H54 (cell line): ENCODE measurements around the gene MCF2.
A peak's percentile ranks its signal among the peaks of the same experiment; 100 is the strongest.
"Not testable (repeated sequence)": the region's sequence is repeated elsewhere in the genome, so short reads cannot be mapped to it uniquely, and the experiment has no call there.

Experiments
- DNase-seq: peaks from one replicate; pipeline ENCODE4 v3.0.0; 2011; ENCODE audit warnings: low spot score, mixed read lengths; ENCODE audit not compliant: insufficient read length
- FAIRE-seq: peaks from 3 replicates; lab custom pipeline; 2011; peaks lifted over from hg19 to GRCh38; lab: Jason Lieb, UNC
- POLR2A ChIP-seq: IDR thresholded peaks from 2 replicates; pipeline ENCODE4 v1.6.1; 2011; ENCODE audit warnings: low read depth, mild to moderate bottlenecking, low read length

Gene MCF2

GRCh38 chrX:139708067-139708466, at the start of gene MCF2:
Gene MCF2 (minus strand): TSS chrX:139708167. CDS start chrX:139651744, 56,423 bp downstream.
- DNase-seq = no peak
- no peak for FAIRE-seq
- no peak for TF ChIP-seq POLR2A

DNA sequence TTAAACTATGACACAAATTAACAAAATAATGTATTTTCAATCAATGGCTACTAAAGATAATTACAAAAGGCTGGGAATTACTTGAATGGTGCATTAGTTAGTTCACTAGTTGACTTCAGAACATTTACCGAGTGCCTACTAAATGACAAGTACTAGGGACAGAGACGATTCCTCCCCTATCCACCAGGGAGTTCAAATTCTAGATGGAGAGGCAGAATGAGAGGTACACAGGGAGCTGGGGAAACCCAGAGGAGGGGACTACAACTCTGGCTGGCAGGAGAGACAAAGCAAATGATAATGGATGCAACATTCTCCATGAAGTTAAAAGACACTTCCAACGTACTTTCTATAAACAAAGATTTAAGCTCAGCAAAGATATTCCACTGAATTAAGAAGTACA, 43.1 kb upstream of the MCF2 start:
- DNase-seq (no peak), FAIRE-seq (no peak)
- no peak for TF ChIP-seq POLR2A

DNA sequence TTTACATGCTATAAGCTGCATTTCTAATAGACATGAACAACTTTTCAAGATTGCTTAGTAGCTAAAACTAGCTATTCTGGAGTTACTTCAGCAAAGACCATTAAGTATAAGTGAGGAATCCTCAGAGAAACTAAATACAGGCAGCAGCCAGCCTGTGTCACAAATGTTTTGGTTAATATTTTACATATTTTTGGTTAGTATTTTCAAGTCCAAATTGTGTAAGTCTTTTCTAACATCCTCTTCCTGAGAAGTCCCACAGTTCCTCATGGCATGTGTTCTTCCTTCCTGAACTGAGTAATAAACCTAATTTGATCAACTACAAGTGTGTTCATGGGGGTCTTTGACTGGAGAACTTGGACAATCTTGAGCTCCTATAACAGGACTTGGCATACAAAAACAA, 42.4 kb upstream of the MCF2 start:
- no peak for FAIRE-seq
- TF ChIP-seq POLR2A = no peak

DNA sequence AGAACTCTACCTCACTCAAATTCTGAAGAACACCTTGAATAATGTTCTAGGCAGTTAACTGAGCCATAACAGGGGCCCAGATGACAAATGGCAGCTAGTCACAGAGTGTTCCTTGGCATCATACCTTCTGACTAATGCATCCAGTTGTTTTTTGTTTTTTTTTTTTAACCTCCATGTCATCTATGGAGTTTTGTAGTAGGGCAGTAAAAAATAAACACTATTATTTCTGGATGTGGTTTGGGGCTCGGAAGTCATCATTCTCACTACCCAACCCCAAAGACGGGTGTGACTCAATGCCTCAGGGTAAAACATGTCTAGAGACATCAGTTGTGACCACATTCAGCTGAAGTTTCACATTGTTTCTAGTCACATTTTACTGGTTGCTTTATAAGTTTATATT, 31.2 kb upstream of the MCF2 start:
- DNase-seq (peak; percentile 2), FAIRE-seq (peak; percentile 90)
- TF ChIP-seq POLR2A = no peak

More for the DNA sequence above, 42.4 kb upstream of the MCF2 start:
- no peak for DNase-seq

DNA sequence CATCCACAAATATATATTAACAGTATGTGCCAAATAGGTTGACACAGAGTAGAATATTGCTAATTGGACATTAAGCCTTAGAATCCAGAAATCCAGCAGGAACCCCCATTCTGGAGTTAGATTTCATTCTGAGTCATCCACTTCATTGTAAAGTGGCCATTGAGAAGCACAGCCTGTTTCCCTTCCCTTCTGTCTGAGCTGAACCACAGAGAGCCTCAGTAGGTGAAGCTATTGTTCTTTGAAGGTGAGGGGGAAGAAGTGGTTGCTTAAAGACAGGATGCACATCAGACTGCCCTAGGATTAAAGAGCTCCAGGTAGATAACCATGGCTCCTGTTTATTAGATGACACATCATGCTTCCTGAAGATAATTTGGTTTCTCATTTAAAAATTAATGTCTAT, 30.6 kb upstream of the MCF2 start:
- DNase-seq (no peak), FAIRE-seq (no peak)
- TF ChIP-seq POLR2A = no peak

DNA sequence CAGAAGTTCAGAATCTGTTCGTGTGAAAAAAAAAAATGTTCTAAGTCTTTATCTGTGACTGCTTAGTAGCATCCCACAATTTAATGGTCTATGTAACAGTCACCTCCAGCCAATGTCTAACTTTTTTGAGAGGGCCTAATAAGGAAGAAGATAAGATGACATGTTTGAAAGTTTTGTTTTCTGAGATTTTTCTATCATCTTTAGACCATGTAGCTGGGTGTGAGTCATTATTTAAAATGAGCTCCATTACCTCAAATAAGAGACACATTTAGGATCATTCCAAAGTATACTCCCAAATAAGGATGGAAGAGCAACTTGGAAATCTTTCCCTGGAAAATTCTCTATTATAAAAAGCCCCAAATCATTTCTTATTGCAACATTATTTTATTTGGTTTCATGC, 28.2 kb upstream of the MCF2 start:
- FAIRE-seq = no peak
- DNase-seq = no peak
- no peak for TF ChIP-seq POLR2A

GRCh38 chrX:139734996-139735395, 27.0 kb upstream of the MCF2 start:
- no peak for TF ChIP-seq POLR2A
- DNase-seq (no peak), FAIRE-seq (no peak)

GRCh38 chrX:139725720-139726119, 17.8 kb upstream of the MCF2 start:
- TF ChIP-seq POLR2A = no peak
- FAIRE-seq = no peak

DNA sequence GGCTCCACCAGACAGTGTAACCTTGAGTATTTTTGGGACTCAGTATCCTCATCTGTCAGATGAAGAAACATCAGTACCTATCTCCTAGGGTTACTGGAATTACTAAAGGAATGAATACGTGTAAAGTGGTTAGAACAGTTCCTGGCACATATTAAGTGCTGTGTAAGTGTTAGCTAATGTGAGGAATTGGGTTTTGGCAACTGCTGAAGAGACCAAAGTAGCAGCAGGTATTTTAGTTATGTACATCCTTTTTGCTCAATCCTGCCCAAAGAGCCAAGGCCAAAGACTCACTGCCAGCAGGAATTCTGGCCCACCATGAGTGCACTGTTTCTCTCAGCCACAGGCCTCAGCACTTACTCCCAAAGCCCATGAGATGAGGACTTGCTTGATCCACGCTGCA, 16.7 kb upstream of the MCF2 start:
- FAIRE-seq (no peak), DNase-seq (no peak)
- TF ChIP-seq POLR2A = no peak

More at GRCh38 chrX:139725720-139726119, 17.8 kb upstream of the MCF2 start:
- DNase-seq = no peak

DNA sequence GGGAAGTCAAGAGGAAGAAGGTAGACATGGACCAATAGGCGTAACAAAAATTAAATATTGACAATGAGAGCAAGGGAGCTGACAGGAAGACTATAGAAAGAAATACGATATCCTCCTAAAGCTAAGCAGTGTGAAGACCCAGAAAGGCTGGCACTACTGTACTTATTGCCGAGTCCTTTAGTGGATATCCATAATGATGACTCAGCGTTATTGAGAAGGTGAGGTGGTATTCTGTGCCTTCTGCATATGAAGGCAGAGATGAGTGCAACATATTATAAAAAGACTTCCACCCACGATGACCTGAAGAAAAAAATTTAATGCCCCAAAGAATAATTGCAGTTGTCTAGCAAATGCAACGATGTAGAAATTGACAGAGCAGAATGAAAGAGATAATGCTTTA, 13.0 kb upstream of the MCF2 start:
- DNase-seq (no peak), FAIRE-seq (no peak)
- TF ChIP-seq POLR2A = no peak

GRCh38 chrX:139720136-139720535, 12.2 kb upstream of the MCF2 start:
- DNase-seq (peak; percentile 33), FAIRE-seq (peak; percentile 94)
- no peak for TF ChIP-seq POLR2A

GRCh38 chrX:139702658-139703057, 5.3 kb downstream of the MCF2 start:
- TF ChIP-seq POLR2A = no peak
- DNase-seq (no peak), FAIRE-seq (no peak)

DNA sequence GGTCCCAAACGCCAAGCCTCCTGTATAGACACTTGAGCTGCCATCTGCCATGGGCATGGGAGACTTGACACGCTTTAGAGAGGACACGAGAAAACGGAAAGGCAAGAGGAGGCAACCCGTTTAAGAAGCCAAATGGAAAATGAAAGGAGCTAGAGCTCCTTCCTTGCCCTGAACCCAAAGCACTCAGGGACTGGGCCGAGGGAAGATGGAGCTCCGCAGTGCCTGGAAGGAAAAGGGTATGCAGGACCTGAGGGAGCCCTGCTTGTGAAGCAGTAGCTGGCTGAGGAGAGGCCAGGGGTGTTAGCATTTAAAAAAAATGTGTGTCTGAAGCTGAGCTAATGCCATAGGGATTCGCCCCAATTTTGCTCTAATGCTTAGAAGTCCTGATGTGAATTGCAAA, 15.1 kb downstream of the MCF2 start:
- no peak for FAIRE-seq
- DNase-seq = no peak

DNA sequence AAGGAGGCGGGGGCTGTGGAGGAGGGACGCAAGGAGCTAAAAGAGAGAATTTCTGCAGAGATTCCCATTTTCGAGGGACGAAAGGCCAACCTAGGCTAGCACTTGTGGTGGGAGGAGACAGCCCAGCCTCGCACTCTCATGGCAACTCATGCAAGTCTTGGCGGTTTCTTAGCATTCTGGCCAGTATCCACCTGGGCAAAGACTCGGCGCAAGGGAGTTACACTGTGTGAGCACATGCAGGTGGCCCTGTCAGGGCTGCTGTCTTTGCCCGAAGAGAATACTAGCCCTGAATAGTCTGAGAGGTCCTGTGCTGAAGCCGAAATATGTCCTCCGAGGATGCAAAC, 15.5 kb downstream of the MCF2 start:
- no peak for DNase-seq
- no peak for TF ChIP-seq POLR2A
- no peak for FAIRE-seq

More for the DNA sequence above, 15.1 kb downstream of the MCF2 start:
- TF ChIP-seq POLR2A = no peak

- FAIRE-seq (no peak), DNase-seq (no peak)
- TF ChIP-seq POLR2A = no peak
Measured at GRCh38 chrX:139691843-139692505, 16.0 kb downstream of the MCF2 start.

- no peak for FAIRE-seq
Measured at GRCh38 chrX:139691493-139691842, 16.5 kb downstream of the MCF2 start.

GRCh38 chrX:139685175-139685574, 22.8 kb downstream of the MCF2 start:
- FAIRE-seq = not testable (repeated sequence)

More at GRCh38 chrX:139691493-139691842, 16.5 kb downstream of the MCF2 start:
- TF ChIP-seq POLR2A = no peak
- no peak for DNase-seq

More at GRCh38 chrX:139685175-139685574, 22.8 kb downstream of the MCF2 start:
- not testable (repeated sequence) for DNase-seq
